ENCODE measurements around the gene PLEK2. TPM values are rescaled to one million over a fixed set of nuclear protein-coding genes. Genes with fewer than 3 reads are reported as not detected.

PLEK2 gene
- total and polyA plus RNA-seq, 2 donors (not counting 3 experiments of a cell fraction or from before 2014, with no cell fraction given) = 1.4 to 3.8 TPM

GRCh38 chr14:67365476-67365875 is 46.5 kb downstream of the PLEK2 start:
- no peak overlapping the region for H2AFZ ChIP-seq (ENCODE audit: low read depth, low read length)
- H3K27me3 ChIP-seq (ENCODE audit: control insufficient read depth in 2 of 2, insufficient read depth in 2 of 2, low read length in 2 of 2) = no peaks in the 10 kb centered on the region
- ChIA-PET POLR2A (no interaction called here), CTCF (no interaction called here)
- no peak overlapping the region for H3K4me3 ChIP-seq (replicated peaks in 1 of 3; ENCODE audit: insufficient read depth in 1 of 3, low read depth in 1 of 3, low read length in 3 of 3)
- intact Hi-C loops (cut with micrococcal nuclease) = no loop called here
- no peak overlapping the region for H3K27ac ChIP-seq (ENCODE audit: insufficient read depth, low read depth, low read length)
- no peak for DNase-seq (ENCODE audit: low read depth, low spot score)
- dilution Hi-C loops (cut with MboI; ENCODE audit: extremely low pct_ligation_motif_present, low sequenced_read_pairs) = no loop called here
- no peak overlapping the region for H3K4me2 ChIP-seq (ENCODE audit: insufficient read depth, low read length)
- peaks cover 23% of the 10 kb centered on the region for H3K4me1 ChIP-seq (ENCODE audit: control insufficient read depth, extremely low read depth, insufficient read depth, low read length)
- H3K79me2 ChIP-seq (ENCODE audit: control insufficient read depth, insufficient read depth, low read length) = peaks cover 68% of the 10 kb centered on the region
- no peaks in the 10 kb centered on the region for H3K9me3 ChIP-seq (replicated peaks; ENCODE audit: control insufficient read depth, insufficient read depth, low read length)
- FAIRE-seq = no peak
- BruUV-seq (replicated peaks) = no TSS peak
- H3K9me1 ChIP-seq (replicated peaks; ENCODE audit: control insufficient read depth, extremely low read depth, insufficient read depth, low read length) = no peaks in the 10 kb centered on the region
- TF ChIP-seq MYC (IDR thresholded peaks at IDR 0.05; ENCODE audit: low read depth, low read length) (no peak), EZH2 (IDR thresholded peaks at IDR 0.05; ENCODE audit: borderline replicate concordance, low read depth, low read length, severe bottlenecking) (no peak), POLR2A (IDR thresholded peaks at IDR 0.05; ENCODE audit: low read depth, low read length) (no peak), MAX (IDR thresholded peaks at IDR 0.05; ENCODE audit: insufficient read depth, insufficient read length) (no peak), GATA2 (IDR thresholded peaks at IDR 0.05; ENCODE audit: insufficient read depth, insufficient read length, low read depth, low read length) (no peak), JUN (IDR thresholded peaks at IDR 0.05; ENCODE audit: borderline replicate concordance, insufficient read depth, insufficient read length, low read depth) (no peak), FOS (IDR thresholded peaks at IDR 0.05; ENCODE audit: borderline replicate concordance, insufficient read depth, low read length) (no peak), POLR2AphosphoS5 (IDR thresholded peaks at IDR 0.05; ENCODE audit: insufficient read depth, low read depth, low read length) (no peak)
- TF ChIP-seq, protein P1, sequence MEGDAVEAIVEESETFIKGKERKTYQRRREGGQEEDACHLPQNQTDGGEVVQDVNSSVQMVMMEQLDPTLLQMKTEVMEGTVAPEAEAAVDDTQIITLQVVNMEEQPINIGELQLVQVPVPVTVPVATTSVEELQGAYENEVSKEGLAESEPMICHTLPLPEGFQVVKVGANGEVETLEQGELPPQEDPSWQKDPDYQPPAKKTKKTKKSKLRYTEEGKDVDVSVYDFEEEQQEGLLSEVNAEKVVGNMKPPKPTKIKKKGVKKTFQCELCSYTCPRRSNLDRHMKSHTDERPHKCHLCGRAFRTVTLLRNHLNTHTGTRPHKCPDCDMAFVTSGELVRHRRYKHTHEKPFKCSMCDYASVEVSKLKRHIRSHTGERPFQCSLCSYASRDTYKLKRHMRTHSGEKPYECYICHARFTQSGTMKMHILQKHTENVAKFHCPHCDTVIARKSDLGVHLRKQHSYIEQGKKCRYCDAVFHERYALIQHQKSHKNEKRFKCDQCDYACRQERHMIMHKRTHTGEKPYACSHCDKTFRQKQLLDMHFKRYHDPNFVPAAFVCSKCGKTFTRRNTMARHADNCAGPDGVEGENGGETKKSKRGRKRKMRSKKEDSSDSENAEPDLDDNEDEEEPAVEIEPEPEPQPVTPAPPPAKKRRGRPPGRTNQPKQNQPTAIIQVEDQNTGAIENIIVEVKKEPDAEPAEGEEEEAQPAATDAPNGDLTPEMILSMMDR (IDR thresholded peaks at IDR 0.05; ENCODE audit: extremely low read depth in 1 of 2, insufficient read depth in 1 of 2, low read depth in 1 of 2, low read length in 2 of 2) = no peak
- H4K20me1 ChIP-seq (replicated peaks; ENCODE audit: control insufficient read depth, extremely low read depth, insufficient read depth, low read length) = no peaks in the 10 kb centered on the region
- peaks cover 8 to 20% of the 10 kb centered on the region in 2 experiments for H3K36me3 ChIP-seq (ENCODE audit: control insufficient read depth in 2 of 2, extremely low read depth in 1 of 2, insufficient read depth in 2 of 2, low read length in 2 of 2)
- no peak overlapping the region for H3K9ac ChIP-seq (replicated peaks; ENCODE audit: extremely low read depth, insufficient read depth, low read length)
